HepG2 (cell line): ENCODE results near the gene GMPPB.

ENCODE experiments used
- E2F5 ChIP-seq: sonication (generic); formaldehyde crosslinking; conservative IDR thresholded peaks from 2 replicates; pipeline ENCODE4 v1.4.0; 2020; ENCODE audit warnings: missing genetic modification reagents
- IRF2 ChIP-seq: IDR thresholded peaks from 2 replicates; pipeline ENCODE4 v1.6.1; 2018; ENCODE audit warnings: missing genetic modification reagents, missing compliant biosample characterization
- ZBTB49 ChIP-seq: sonication (generic); formaldehyde crosslinking; IDR thresholded peaks from 2 replicates; pipeline ENCODE4 v1.4.0; 2020; ENCODE audit warnings: missing genetic modification reagents, borderline replicate concordance
- ZNF317 ChIP-seq: sonication (generic); formaldehyde crosslinking; IDR thresholded peaks from 2 replicates; pipeline ENCODE4 v1.5.0; 2020; ENCODE audit warnings: mild to moderate bottlenecking, missing genetic modification reagents

DNA sequence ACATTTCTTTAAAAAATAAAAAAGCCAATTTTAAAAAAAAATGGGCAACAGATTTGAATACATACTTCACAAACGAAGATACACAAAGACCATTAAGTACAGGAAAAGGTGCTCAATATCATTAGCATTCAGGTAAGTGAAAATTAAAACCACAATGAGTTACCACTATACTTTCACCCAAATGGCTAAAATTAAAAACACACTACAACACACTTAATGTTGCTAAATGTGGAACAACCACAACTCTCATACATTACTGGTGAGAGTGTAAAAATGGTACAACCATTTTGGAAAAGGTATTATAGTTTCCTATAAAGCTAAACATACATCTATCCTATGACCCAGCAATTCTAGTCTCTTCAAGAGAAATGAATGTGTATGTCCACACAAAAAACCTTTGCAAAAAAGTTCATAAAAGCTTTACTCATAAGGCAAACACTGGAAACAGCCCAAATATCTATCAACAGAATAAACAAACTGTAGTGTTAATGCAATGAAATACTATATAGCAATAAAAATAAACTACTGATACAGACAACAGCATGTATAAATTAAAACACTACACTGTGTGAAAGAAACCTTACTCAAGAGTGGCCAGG lies 47.7 kb upstream of the GMPPB start:
- no peak for TF ChIP-seq ZNF317 (CRISPR knock-in tag)
- TF ChIP-seq E2F5 (CRISPR knock-in tag): no peak
- no peak for TF ChIP-seq IRF2 (CRISPR knock-in tag)
- TF ChIP-seq ZBTB49 (CRISPR knock-in tag): no peak
